ENCODE measurements around the gene PREP.

DNA sequence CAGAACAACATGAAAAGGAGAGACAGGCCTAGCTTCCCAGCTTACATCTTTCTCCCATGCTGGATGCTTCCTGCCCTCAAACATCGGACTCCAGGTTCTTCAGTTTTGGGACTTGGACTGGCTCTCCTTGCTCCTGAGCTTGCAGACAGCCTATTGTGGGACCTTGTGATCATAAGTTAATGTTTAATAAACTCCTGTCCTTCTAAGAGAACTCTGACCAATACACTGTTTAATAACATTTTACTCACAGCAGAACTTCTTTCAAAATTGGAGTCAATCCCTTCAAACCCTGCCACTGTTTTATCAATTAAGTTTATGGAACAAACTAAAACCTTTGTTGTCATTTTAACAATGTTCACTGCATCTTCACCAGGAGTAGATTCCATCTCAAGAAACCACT is 111.4 kb downstream of the PREP start:
- TF ChIP-seq, protein P1, sequence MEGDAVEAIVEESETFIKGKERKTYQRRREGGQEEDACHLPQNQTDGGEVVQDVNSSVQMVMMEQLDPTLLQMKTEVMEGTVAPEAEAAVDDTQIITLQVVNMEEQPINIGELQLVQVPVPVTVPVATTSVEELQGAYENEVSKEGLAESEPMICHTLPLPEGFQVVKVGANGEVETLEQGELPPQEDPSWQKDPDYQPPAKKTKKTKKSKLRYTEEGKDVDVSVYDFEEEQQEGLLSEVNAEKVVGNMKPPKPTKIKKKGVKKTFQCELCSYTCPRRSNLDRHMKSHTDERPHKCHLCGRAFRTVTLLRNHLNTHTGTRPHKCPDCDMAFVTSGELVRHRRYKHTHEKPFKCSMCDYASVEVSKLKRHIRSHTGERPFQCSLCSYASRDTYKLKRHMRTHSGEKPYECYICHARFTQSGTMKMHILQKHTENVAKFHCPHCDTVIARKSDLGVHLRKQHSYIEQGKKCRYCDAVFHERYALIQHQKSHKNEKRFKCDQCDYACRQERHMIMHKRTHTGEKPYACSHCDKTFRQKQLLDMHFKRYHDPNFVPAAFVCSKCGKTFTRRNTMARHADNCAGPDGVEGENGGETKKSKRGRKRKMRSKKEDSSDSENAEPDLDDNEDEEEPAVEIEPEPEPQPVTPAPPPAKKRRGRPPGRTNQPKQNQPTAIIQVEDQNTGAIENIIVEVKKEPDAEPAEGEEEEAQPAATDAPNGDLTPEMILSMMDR (IDR thresholded peaks at IDR 0.05; ENCODE audit: control extremely low read depth in 1 of 3, insufficient read depth in 1 of 3, low read depth in 1 of 3, low read length in 3 of 3) = no peak
- TF ChIP-seq BRCA1 (IDR thresholded peaks at IDR 0.05; ENCODE audit: low read depth, low read length) (no peak), RAD21 (IDR thresholded peaks at IDR 0.05 in 1 of 2, conservative IDR thresholded peaks at IDR 0.05 in 1 of 2; ENCODE audit: low read depth in 2 of 2, low read length in 2 of 2) (no peak), POLR2A (IDR thresholded peaks at IDR 0.05; ENCODE audit: control extremely low read depth in 1 of 2, low read depth in 2 of 2, low read length in 2 of 2) (no peak), SIN3A (conservative IDR thresholded peaks at IDR 0.05 in 1 of 2, IDR thresholded peaks at IDR 0.05 in 1 of 2; ENCODE audit: low read depth in 1 of 2, low read length in 2 of 2) (no peak), TBP (IDR thresholded peaks at IDR 0.05; ENCODE audit: low read depth, low read length) (no peak), PHF8 (conservative IDR thresholded peaks at IDR 0.05; ENCODE audit: low read depth, low read length) (no peak), EP300 (IDR thresholded peaks at IDR 0.05; ENCODE audit: borderline replicate concordance in 1 of 2, low read depth in 2 of 2, low read length in 2 of 2) (no peak), RXRA (IDR thresholded peaks at IDR 0.05; ENCODE audit: insufficient read depth, low read depth, low read length) (no peak), SRF (IDR thresholded peaks at IDR 0.05; ENCODE audit: low read depth, low read length) (no peak), POLR2AphosphoS5 (IDR thresholded peaks at IDR 0.05; ENCODE audit: low read depth, low read length) (no peak)
- TF ChIP-seq, protein P2, sequence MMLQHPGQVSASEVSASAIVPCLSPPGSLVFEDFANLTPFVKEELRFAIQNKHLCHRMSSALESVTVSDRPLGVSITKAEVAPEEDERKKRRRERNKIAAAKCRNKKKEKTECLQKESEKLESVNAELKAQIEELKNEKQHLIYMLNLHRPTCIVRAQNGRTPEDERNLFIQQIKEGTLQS (IDR thresholded peaks at IDR 0.05; ENCODE audit: insufficient read depth, low read depth, low read length) = no peak

All from H1 (cell line).